Liver (tissue), 9 donors: ENCODE measurements around the gene MMS19. TPM values are rescaled to one million over a fixed set of nuclear protein-coding genes. Genes with fewer than 3 reads are reported as not detected.

Experiments used
- DNase-seq: peaks from one replicate; pipeline ENCODE4 v3.0.0-alpha.2; 2017; ENCODE audit warnings: low spot score
- H3K27ac ChIP-seq, 2 donors: one replicate each; pipeline ENCODE4 v1.7.0; 2013; ENCODE audit warnings: inconsistent platforms in 2 of 2, low read length in 2 of 2, control low read depth in 1 of 2, low read depth in 1 of 2, mild to moderate bottlenecking in 1 of 2
- H3K27me3 ChIP-seq, 4 donors: one replicate each; pipeline versions ENCODE4 v1.6.1 to v1.7.0; 2013; ENCODE audit warnings: low read length in 3 of 4, inconsistent platforms in 1 of 4, mild to moderate bottlenecking in 1 of 4, moderate library complexity in 1 of 4; ENCODE audit not compliant: control insufficient read depth in 4 of 4, insufficient read depth in 4 of 4
- H3K36me3 ChIP-seq, 4 donors: one replicate each; pipeline versions ENCODE4 v1.6.1 to v1.7.0; 2013; ENCODE audit warnings: low read length in 3 of 4, mild to moderate bottlenecking in 3 of 4, low read depth in 1 of 4, moderate library complexity in 1 of 4; ENCODE audit not compliant: control insufficient read depth in 4 of 4, insufficient read depth in 3 of 4
- H3K4me1 ChIP-seq, 4 donors: one replicate each; pipeline versions ENCODE4 v1.6.1 to v1.7.0; 2013; ENCODE audit warnings: low read length in 3 of 4, mild to moderate bottlenecking in 3 of 4, moderate library complexity in 1 of 4; ENCODE audit not compliant: control insufficient read depth in 4 of 4, insufficient read depth in 4 of 4
- H3K4me3 ChIP-seq, 3 donors: one replicate each; pipeline versions ENCODE4 v1.6.1 to v1.7.0; 2013; ENCODE audit warnings: low read length in 3 of 3, control low read depth in 1 of 3, low read depth in 1 of 3, mild to moderate bottlenecking in 1 of 3
- H3K9ac ChIP-seq, 2 donors: one replicate each; pipeline ENCODE4 v1.7.0; 2013; ENCODE audit warnings: low read length in 2 of 2, mild to moderate bottlenecking in 2 of 2, moderate library complexity in 2 of 2, control low read depth in 1 of 2, low read depth in 1 of 2
- H3K9me3 ChIP-seq, 4 donors: one replicate each; pipeline versions ENCODE4 v1.6.1 to v1.7.0; 2013; ENCODE audit warnings: low read length in 3 of 4; ENCODE audit not compliant: control insufficient read depth in 4 of 4
- ATF3 ChIP-seq: IDR thresholded peaks from 2 replicates; pipeline ENCODE4 v1.6.1; 2016; ENCODE audit warnings: antibody characterized with exemption
- CTCF ChIP-seq: fragments of 150-350 bp; IDR thresholded peaks from 2 replicates; pipeline ENCODE4 v1.5.1; 2017; ENCODE audit warnings: improper control_type of control experiment, low read depth, low read length; ENCODE audit not compliant: missing input control
- EGR1 ChIP-seq, 2 donors: IDR thresholded peaks; 2 replicates each; pipeline ENCODE4 v1.6.1; 2016 to 2018; ENCODE audit warnings: antibody characterized with exemption in 2 of 2, low read depth in 2 of 2
- FOXA2 ChIP-seq: IDR thresholded peaks from 2 replicates; pipeline ENCODE4 v1.6.1; 2016; ENCODE audit warnings: antibody characterized with exemption
- GABPA ChIP-seq, 2 donors: IDR thresholded peaks in 1 of 2; conservative IDR thresholded peaks in 1 of 2; 2 replicates each; pipeline ENCODE4 v1.6.1; 2016; ENCODE audit warnings: antibody characterized with exemption in 2 of 2, mild to moderate bottlenecking in 1 of 2, moderate library complexity in 1 of 2
- HNF4A ChIP-seq, 2 donors: conservative IDR thresholded peaks; 2 replicates each; pipeline ENCODE4 v1.6.1; 2016; ENCODE audit warnings: antibody characterized with exemption in 2 of 2, mild to moderate bottlenecking in 2 of 2
- HNF4G ChIP-seq: IDR thresholded peaks from 2 replicates; pipeline ENCODE4 v1.6.1; 2016; ENCODE audit warnings: antibody characterized with exemption
- JUND ChIP-seq, 2 donors: IDR thresholded peaks; 2 replicates each; pipeline ENCODE4 v1.6.1; 2016; ENCODE audit warnings: antibody characterized with exemption in 2 of 2
- MAX ChIP-seq: IDR thresholded peaks from 2 replicates; pipeline ENCODE4 v1.6.1; 2016; ENCODE audit warnings: antibody characterized with exemption
- NR2F2 ChIP-seq: IDR thresholded peaks from 2 replicates; pipeline ENCODE4 v1.6.1; 2016; ENCODE audit warnings: antibody characterized with exemption
- RAD21 ChIP-seq, 2 donors: IDR thresholded peaks; 2 replicates each; pipeline ENCODE4 v1.6.1; 2016; ENCODE audit warnings: antibody characterized with exemption in 2 of 2, mild to moderate bottlenecking in 2 of 2
- REST ChIP-seq: IDR thresholded peaks from 2 replicates; pipeline ENCODE4 v1.6.1; 2016; ENCODE audit warnings: antibody characterized with exemption, mild to moderate bottlenecking
- RXRA ChIP-seq, 2 donors: IDR thresholded peaks; 2 replicates each; pipeline ENCODE4 v1.6.1; 2017 to 2018; ENCODE audit warnings: antibody characterized with exemption in 2 of 2, mild to moderate bottlenecking in 1 of 2
- SP1 ChIP-seq: IDR thresholded peaks from 2 replicates; pipeline ENCODE4 v1.6.1; 2018; ENCODE audit warnings: antibody characterized with exemption, mild to moderate bottlenecking
- TAF1 ChIP-seq: conservative IDR thresholded peaks from 2 replicates; pipeline ENCODE4 v1.6.1; 2016; ENCODE audit warnings: antibody characterized with exemption, mild to moderate bottlenecking
- WGBS: extraction: QIAGEN DNeasy Blood & Tissue Kit; methylation state at CpG from one replicate; pipeline ENCODE4 v1.1.7; 2013; 5-methylcytosine and 5-hydroxymethylcytosine counted together
- polyA plus RNA-seq, 2 donors: library from polyadenylated mRNA; stranded (reverse) in 1 of 2; unstranded in 1 of 2; fragments of 200-250 nt in 1 of 2; fragments of >200 nt in 1 of 2; fragmentation: Nextera tagmentation in 1 of 2; extraction: Ambion mirVana in 1 of 2; gene quantifications; one replicate each; pipeline versions ENCODE4 v1.2.1 to v1.2.3, GENCODE V29; 2013 to 2015
- total RNA-seq, 2 donors: library from RNA; depleted of rRNA; stranded (reverse); fragments of >200 nt; gene quantifications; one replicate each; pipeline ENCODE4 v1.2.3, GENCODE V29; 2014
- donor health status: healthy.
- donor health status: healthy.
- donor health status: healthy.
- donor health status: healthy.
- donor health status: healthy.

MMS19 gene
- total and polyA plus RNA-seq, 4 donors: 15.0 to 29.1 (median 24.1) TPM

- Histone ChIP-seq H3K9me3 (no peaks in the 10 kb centered on the region), H3K4me3 (no peak overlapping the region), H3K9ac (no peak overlapping the region), H3K27me3 (no peaks in the 10 kb centered on the region), H3K36me3 (peaks cover 0 to 2% (median 0%) of the 10 kb centered on the region in 4 donors), H3K4me1 (peaks cover 0 to 2% (median 0%) of the 10 kb centered on the region in 4 donors), H3K27ac (no peak overlapping the region)
- TF ChIP-seq CTCF (no peak), FOXA2 (no peak), SP1 (no peak), RAD21 (IDR thresholded peaks at IDR 0.05) (no peak), HNF4G (no peak), ATF3 (no peak), JUND (IDR thresholded peaks at IDR 0.05) (no peak), MAX (no peak), TAF1 (no peak), NR2F2 (no peak), EGR1 (IDR thresholded peaks at IDR 0.05; ENCODE audit: low read depth in 2 of 2) (no peak), REST (no peak), GABPA (IDR thresholded peaks at IDR 0.05 in 1 of 2, conservative IDR thresholded peaks at IDR 0.05 in 1 of 2) (no peak), HNF4A (conservative IDR thresholded peaks at IDR 0.05) (no peak)
- no peak for DNase-seq
- WGBS: 76% methylated on average over 6 of the region's 6 CpGs
Observed at GRCh38 chr10:97539523-97540200, 41.4 kb upstream of the MMS19 start.

- H3K9me3 ChIP-seq: no peaks in the 10 kb centered on the region
- H3K9ac ChIP-seq: no peak overlapping the region
- no peak overlapping the region for H3K27ac ChIP-seq
- no peaks in the 10 kb centered on the region for H3K27me3 ChIP-seq
- H3K36me3 ChIP-seq: peaks cover 0 to 2% (median 0%) of the 10 kb centered on the region in 4 donors
- TF ChIP-seq NR2F2 (no peak), GABPA (IDR thresholded peaks at IDR 0.05 in 1 of 2, conservative IDR thresholded peaks at IDR 0.05 in 1 of 2) (no peak), RAD21 (IDR thresholded peaks at IDR 0.05) (no peak), SP1 (no peak), FOXA2 (no peak), RXRA (IDR thresholded peaks at IDR 0.05) (no peak), ATF3 (no peak), JUND (IDR thresholded peaks at IDR 0.05) (no peak), EGR1 (IDR thresholded peaks at IDR 0.05; ENCODE audit: low read depth in 2 of 2) (no peak)
- H3K4me3 ChIP-seq: no peak overlapping the region
- 97% methylated on average over 4 of the region's 4 CpGs for WGBS
- H3K4me1 ChIP-seq: peaks cover 0 to 2% (median 0%) of the 10 kb centered on the region in 4 donors
- DNase-seq: no peak
Observed at GRCh38 chr10:97538839-97539238, 40.6 kb upstream of the MMS19 start.
